GM19035 (cell line): ENCODE measurements around the gene C1QL4.

Source experiments
- ATAC-seq: cut with Tn5 transposase; IDR thresholded peaks from one replicate; pipeline ENCODE4 v1.9.1; 2021; ENCODE audit not compliant: unreplicated experiment

The C1QL4 gene

GRCh38 chr12:49348781-49349180, 11.8 kb upstream of the C1QL4 start:
- no peak for ATAC-seq

GRCh38 chr12:49347311-49348193, 10.6 kb upstream of the C1QL4 start:
- ATAC-seq: no peak

- no peak for ATAC-seq
Measured at GRCh38 chr12:49346659-49347310, 9.8 kb upstream of the C1QL4 start, which contains the start of gene DNAJC22. TSS of gene DNAJC22 (plus strand) at chr12:49346888. CDS start at chr12:49348873, 1,985 bp downstream.

- no peak for ATAC-seq
Measured at GRCh38 chr12:49345825-49346658, 9.1 kb upstream of the C1QL4 start.

GRCh38 chr12:49345051-49345824, 8.2 kb upstream of the C1QL4 start:
- ATAC-seq: no peak

GRCh38 chr12:49344486-49345050, 7.6 kb upstream of the C1QL4 start:
- no peak for ATAC-seq

GRCh38 chr12:49342914-49343731, 6.1 kb upstream of the C1QL4 start:
- no peak for ATAC-seq

- no peak for ATAC-seq
Measured at GRCh38 chr12:49342066-49342913, 5.3 kb upstream of the C1QL4 start.

GRCh38 chr12:49341777-49342065, 4.7 kb upstream of the C1QL4 start:
- ATAC-seq: no peak

GRCh38 chr12:49340971-49341776, 4.2 kb upstream of the C1QL4 start:
- ATAC-seq: no peak

GRCh38 chr12:49340095-49340870, 3.3 kb upstream of the C1QL4 start:
- no peak for ATAC-seq

GRCh38 chr12:49339464-49339861, 2.5 kb upstream of the C1QL4 start:
- no peak for ATAC-seq

- ATAC-seq: no peak
Measured at GRCh38 chr12:49338830-49339463, 2.0 kb upstream of the C1QL4 start.

GRCh38 chr12:49335955-49336644, 888 bp downstream of the C1QL4 start:
- no peak for ATAC-seq

- no peak for ATAC-seq
Measured at GRCh38 chr12:49335118-49335954, 1.7 kb downstream of the C1QL4 start.
